ENCODE measurements around the gene PLLP.

PLLP gene

GRCh38 chr16:57305159-57305811 lies 20.8 kb upstream of the PLLP start:
- Histone ChIP-seq H3K4me1 (ENCODE audit: insufficient read depth, low read length) (peaks cover 8% of the 10 kb centered on the region), H3K9ac (ENCODE audit: low read depth, low read length) (no peak overlapping the region), H3K4me2 (ENCODE audit: insufficient read depth, low read length) (no peak overlapping the region), H3K36me3 (ENCODE audit: insufficient read depth, low read length) (no peaks in the 10 kb centered on the region), H3K4me3 (ENCODE audit: low read depth in 1 of 2, low read length in 2 of 2) (no peak overlapping the region), H4K20me1 (ENCODE audit: insufficient read depth, low read length) (no peaks in the 10 kb centered on the region), H2AFZ (ENCODE audit: low read depth, low read length) (no peak overlapping the region), H3K79me2 (ENCODE audit: insufficient read depth, low read length) (no peaks in the 10 kb centered on the region), H3K9me3 (ENCODE audit: insufficient read depth, low read length, severe bottlenecking) (no peaks in the 10 kb centered on the region), H3K27me3 (ENCODE audit: insufficient read depth, low read length, poor library complexity) (peaks cover 6% of the 10 kb centered on the region), H3K27ac (ENCODE audit: low read length) (no peak overlapping the region)
- DNase-seq (no peak), ATAC-seq (ENCODE audit: insufficient read depth, low read depth) (no peak)
- no peak for TF ChIP-seq CTCF (IDR thresholded peaks at IDR 0.05; ENCODE audit: borderline replicate concordance, extremely low read depth, low read length, poor library complexity, severe bottlenecking)
- no peak for TF ChIP-seq EZH2 (IDR thresholded peaks at IDR 0.05; ENCODE audit: borderline replicate concordance, low read depth, low read length, severe bottlenecking)

GRCh38 chr16:57304169-57305061 lies 19.9 kb upstream of the PLLP start:
- H3K27me3 ChIP-seq (ENCODE audit: insufficient read depth, low read length, poor library complexity): peaks cover 6% of the 10 kb centered on the region
- ATAC-seq (ENCODE audit: insufficient read depth, low read depth) (no peak), DNase-seq (no peak)
- H3K4me1 ChIP-seq (ENCODE audit: insufficient read depth, low read length): peaks cover 16% of the 10 kb centered on the region
- no peak overlapping the region for H3K27ac ChIP-seq (ENCODE audit: low read length)
- H3K36me3 ChIP-seq (ENCODE audit: insufficient read depth, low read length): no peaks in the 10 kb centered on the region
- no peaks in the 10 kb centered on the region for H3K9me3 ChIP-seq (ENCODE audit: insufficient read depth, low read length, severe bottlenecking)
- no peak overlapping the region for H3K4me3 ChIP-seq (ENCODE audit: low read depth in 1 of 2, low read length in 2 of 2)
- TF ChIP-seq CTCF (IDR thresholded peaks at IDR 0.05; ENCODE audit: borderline replicate concordance, extremely low read depth, low read length, poor library complexity, severe bottlenecking) (no peak), EZH2 (IDR thresholded peaks at IDR 0.05; ENCODE audit: borderline replicate concordance, low read depth, low read length, severe bottlenecking) (no peak)
- no peak overlapping the region for H3K4me2 ChIP-seq (ENCODE audit: insufficient read depth, low read length)
- H3K9ac ChIP-seq (ENCODE audit: low read depth, low read length): no peak overlapping the region
- no peaks in the 10 kb centered on the region for H3K79me2 ChIP-seq (ENCODE audit: insufficient read depth, low read length)
- no peaks in the 10 kb centered on the region for H4K20me1 ChIP-seq (ENCODE audit: insufficient read depth, low read length)
- H2AFZ ChIP-seq (ENCODE audit: low read depth, low read length): no peak overlapping the region

- TF ChIP-seq EZH2 (IDR thresholded peaks at IDR 0.05; ENCODE audit: borderline replicate concordance, low read depth, low read length, severe bottlenecking): no peak
- no peak for TF ChIP-seq CTCF (IDR thresholded peaks at IDR 0.05; ENCODE audit: borderline replicate concordance, extremely low read depth, low read length, poor library complexity, severe bottlenecking)
- no peak for DNase-seq
- Histone ChIP-seq H3K4me2 (ENCODE audit: insufficient read depth, low read length) (no peak overlapping the region), H4K20me1 (ENCODE audit: insufficient read depth, low read length) (no peaks in the 10 kb centered on the region), H3K4me1 (ENCODE audit: insufficient read depth, low read length) (peaks cover 22% of the 10 kb centered on the region), H2AFZ (ENCODE audit: low read depth, low read length) (no peak overlapping the region), H3K79me2 (ENCODE audit: insufficient read depth, low read length) (no peaks in the 10 kb centered on the region), H3K9me3 (ENCODE audit: insufficient read depth, low read length, severe bottlenecking) (no peaks in the 10 kb centered on the region), H3K36me3 (ENCODE audit: insufficient read depth, low read length) (no peaks in the 10 kb centered on the region), H3K27me3 (ENCODE audit: insufficient read depth, low read length, poor library complexity) (peaks cover 6% of the 10 kb centered on the region), H3K9ac (ENCODE audit: low read depth, low read length) (no peak overlapping the region), H3K4me3 (ENCODE audit: low read depth in 1 of 2, low read length in 2 of 2) (no peak overlapping the region), H3K27ac (ENCODE audit: low read length) (no peak overlapping the region)
- no peak for ATAC-seq (ENCODE audit: insufficient read depth, low read depth)
Measured at GRCh38 chr16:57303910-57304168, 19.4 kb upstream of the PLLP start.
